ENCODE measurements around the gene ZNF529.

Gene ZNF529

GRCh38 chr19:36508325-36508724 is 64.8 kb downstream of the ZNF529 start:
- no peak for DNase-seq

DNA sequence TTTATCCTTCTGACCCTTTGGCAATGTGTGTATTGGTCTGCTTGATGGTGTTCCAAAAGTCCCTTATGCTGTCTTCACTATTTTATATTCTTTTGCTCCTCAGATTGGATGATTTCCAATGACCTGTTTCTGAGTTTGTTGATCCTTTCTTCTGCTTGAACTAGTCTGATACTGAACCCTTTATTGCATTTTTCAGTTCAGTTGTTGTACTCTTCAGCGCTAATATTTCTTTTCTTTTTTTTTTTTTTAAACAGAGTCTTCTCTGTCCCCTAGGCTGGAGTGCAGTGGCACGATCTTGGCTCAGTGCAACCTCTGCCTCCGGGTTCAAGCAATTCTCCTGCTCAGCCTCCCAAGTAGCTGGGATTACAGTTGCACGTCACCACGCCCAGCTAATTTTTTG is 71.1 kb downstream of the ZNF529 start:
- no peak for DNase-seq

- DNase-seq: no peak
Observed at GRCh38 chr19:36497001-36497400, 76.1 kb downstream of the ZNF529 start.
